Effector CD8-positive, alpha-beta T cell (primary cell): ENCODE results near the gene CCDC137.
A peak's percentile ranks its signal among the peaks of the same experiment; 100 is the strongest.

Experiments
- DNase-seq: peaks from one replicate; lab custom pipeline; 2025; lab: John Stamatoyannopoulos, UW

CCDC137 gene

GRCh38 chr17:81683208-81683583, 16.7 kb downstream of the CCDC137 start:
- DNase-seq: no peak

- DNase-seq: peak; percentile 97
These were observed 17.3 kb downstream of the CCDC137 start, which contains the start of the genes ARL16 and HGS for GRCh38 chr17:81683584-81684441. Gene ARL16, minus strand, starts transcription at chr17:81683797. Its CDS starts 44 bp downstream, at chr17:81683753. Gene HGS, plus strand, starts transcription at chr17:81684011. Its CDS starts 56 bp downstream, at chr17:81684067.

DNA sequence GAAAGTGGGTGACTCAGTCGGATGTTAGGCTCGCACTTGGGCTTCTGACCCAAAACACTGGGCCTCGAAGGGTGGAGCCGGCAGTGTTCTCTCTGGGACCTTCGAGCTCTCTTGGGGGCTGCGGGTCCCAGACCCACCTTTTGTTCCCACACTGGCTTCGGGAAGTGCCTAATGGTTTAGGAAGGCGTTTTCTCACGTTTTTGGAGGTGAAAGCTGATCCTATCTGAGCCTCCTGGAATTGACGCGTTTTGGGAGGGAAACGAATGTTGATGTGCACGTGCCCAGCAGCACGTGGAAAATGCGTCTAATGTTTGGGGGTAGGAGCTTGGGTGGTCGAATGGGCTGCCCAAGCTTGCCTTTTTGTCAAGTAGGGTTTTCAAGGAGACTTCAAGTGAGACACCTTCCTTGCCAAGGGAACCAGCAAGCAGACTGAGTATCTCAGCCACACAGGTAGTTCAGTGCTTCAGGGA, 17.9 kb downstream of the CCDC137 start:
- DNase-seq: no peak

DNA sequence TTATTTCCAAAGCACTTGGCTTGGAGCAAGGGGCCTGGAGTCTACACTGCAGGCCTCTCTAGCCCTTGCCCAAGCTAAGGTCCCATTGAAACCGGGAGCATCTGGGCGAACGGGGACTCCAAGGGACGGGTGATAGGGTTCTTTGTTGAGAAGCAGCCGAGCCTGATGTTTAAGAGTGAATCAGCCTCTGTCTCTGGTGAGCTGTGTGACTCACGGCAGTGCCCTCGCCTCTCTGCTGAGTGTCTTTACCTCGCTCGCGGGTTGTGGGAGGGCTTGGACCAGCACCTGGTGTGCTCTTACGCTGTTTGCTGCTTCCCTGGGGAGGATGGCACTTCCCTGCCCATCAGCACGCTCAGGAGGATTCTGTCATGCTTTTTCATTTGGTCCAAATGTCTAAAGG, 18.6 kb downstream of the CCDC137 start:
- DNase-seq: no peak

DNA sequence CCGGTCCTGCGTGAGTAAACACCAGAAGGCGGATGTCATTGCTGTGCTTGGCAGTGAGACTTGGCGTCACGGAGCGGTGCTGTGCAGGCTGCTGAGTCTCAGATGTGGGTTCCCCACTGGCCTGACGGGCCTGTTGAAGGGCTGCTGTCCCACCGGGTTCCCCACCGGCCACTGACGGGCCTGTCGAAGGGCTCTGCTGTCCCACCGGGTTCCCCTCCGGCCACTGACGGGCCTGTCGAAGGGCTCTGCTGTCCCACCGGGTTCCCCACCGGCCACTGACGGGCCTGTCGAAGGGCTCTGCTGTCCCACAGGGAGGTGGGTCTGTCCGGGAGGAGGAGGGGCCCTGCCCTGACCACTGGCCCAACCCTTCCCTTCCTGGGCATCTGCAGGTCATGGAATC, 20.1 kb downstream of the CCDC137 start:
- DNase-seq: no peak

GRCh38 chr17:81687770-81688541, 21.4 kb downstream of the CCDC137 start:
- no peak for DNase-seq

DNA sequence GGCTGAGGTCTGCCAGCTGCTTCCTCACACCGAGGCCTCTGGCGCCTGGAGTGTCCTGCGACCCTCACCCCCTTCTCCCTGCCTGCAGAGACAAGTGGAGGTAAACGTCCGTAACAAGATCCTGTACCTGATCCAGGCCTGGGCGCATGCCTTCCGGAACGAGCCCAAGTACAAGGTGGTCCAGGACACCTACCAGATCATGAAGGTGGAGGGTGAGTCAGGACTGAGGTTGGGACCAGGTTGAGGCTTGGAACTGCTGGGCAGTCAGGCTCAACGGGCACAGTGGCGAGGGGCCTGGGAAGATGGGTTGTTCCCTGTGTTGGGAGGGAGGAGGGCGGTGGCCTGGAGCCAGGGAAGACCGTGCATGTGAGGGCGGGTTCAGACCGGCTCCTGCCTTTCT, 22.1 kb downstream of the CCDC137 start:
- no peak for DNase-seq

DNA sequence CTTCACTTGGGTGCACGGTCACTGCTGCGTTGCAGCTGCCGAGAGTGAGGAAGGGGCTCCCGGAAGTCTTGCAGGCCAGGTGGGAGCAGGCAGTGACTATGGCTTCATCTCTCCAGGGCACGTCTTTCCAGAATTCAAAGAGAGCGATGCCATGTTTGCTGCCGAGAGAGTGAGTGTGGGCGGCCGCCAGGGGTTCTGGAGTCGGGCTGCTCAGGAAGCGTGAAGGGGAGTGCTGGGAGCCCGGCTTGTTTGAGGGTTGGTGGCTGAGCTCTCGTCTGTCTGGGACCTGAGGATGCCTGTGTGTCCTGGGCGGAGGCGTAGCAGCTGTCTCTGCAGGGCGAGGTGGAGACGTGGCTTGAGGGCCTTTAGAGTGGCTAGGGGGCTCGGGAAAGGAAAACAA, 23.5 kb downstream of the CCDC137 start:
- no peak for DNase-seq

DNA sequence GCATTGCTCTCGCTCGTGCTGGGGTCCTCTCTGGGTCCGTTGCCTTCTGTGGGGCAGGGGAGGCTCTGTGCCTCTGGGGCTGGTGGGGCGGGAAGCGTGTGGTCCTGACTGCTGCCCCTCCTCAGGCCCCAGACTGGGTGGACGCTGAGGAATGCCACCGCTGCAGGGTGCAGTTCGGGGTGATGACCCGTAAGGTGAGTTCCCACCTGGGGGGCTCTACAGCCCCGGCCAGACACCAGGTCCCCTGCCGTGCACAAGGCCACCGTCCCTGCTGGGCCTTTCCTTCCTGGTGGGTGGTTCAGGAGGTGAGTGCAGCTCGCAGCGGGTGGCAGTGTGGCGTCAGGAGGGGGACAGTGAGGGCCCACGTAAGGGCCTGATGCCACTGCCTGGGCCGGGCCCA, 24.0 kb downstream of the CCDC137 start:
- DNase-seq: no peak

DNA sequence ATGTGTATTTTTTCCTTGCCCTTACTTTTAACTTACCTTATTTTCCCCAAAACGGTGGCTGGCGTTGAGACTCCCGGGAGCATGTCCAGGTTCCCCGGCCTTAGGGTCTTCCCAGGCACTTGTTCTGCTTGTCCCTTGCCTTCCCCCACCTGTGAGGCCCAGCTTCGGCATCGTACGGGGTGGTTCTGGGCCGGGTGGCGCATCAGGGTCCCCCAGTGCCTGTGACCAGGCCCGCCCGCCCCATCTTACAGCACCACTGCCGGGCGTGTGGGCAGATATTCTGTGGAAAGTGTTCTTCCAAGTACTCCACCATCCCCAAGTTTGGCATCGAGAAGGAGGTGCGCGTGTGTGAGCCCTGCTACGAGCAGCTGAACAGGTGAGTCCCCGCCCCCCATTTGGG, 24.7 kb downstream of the CCDC137 start:
- no peak for DNase-seq

DNA sequence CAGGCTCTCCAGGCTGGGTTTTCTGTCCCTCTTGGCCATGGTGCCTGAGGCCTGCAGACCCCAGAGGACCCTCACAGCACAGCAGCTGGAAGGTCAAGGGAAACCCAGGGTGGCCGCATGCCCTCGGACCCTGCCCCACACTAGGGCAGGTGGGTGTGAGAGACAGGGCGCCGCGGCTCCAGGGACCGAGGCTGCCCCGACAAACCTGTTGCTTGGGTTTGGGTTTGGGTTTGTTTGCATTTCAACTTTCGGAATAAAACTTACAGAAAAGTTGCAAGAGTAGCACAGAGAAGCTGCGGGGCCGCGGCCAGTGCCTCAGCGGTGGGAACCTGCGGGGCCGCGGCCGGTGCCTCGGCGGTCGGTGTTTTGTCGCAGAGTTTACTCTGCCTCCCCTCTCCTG, 25.1 kb downstream of the CCDC137 start:
- DNase-seq: no peak

DNA sequence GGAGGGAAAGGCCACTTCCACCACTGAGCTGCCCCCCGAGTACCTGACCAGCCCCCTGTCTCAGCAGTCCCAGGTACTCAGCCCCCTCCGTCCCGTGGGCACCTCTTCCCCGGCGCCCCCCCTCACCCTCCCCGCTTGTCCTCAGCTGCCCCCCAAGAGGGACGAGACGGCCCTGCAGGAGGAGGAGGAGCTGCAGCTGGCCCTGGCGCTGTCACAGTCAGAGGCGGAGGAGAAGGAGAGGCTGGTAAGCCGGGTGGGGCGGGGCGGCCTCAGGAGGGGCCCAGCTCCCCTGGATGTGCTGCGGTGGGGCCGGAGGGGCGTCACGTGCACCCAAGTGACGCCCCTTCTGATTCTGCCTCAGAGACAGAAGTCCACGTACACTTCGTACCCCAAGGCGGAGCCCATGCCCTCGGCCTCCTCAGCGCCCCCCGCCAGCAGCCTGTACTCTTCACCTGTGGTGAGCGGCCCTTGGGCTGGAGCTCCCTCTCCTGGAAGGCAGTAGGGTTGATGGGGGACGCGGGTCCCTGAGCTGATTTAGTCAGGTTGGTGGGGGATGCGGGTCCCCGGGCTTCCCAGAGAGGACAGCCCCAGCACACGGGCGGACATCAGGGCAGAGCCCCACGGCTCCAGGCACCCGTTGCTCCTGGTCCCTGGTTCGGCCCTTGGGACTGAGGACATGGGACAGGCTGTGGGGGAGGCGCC, 27.1 kb downstream of the CCDC137 start:
- no peak for DNase-seq

DNA sequence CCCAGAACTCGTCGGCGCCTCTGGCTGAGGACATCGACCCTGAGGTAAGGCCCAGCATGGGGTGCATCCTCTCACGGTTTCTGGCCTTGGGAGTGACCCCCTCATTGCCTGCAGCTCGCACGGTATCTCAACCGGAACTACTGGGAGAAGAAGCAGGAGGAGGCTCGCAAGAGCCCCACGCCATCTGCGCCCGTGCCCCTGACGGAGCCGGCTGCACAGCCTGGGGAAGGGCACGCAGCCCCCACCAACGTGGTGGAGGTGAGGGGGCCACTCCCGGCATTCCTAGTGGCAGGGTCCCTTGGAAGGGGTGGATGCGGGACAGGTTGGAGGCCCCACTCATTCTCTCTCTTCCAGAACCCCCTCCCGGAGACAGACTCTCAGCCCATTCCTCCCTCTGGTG, 28.3 kb downstream of the CCDC137 start:
- no peak for DNase-seq

- DNase-seq: no peak
These were observed 28.7 kb downstream of the CCDC137 start for GRCh38 chr17:81695211-81695610.

GRCh38 chr17:81695801-81696200, 29.3 kb downstream of the CCDC137 start:
- DNase-seq: no peak

GRCh38 chr17:81696218-81696941, 29.8 kb downstream of the CCDC137 start:
- DNase-seq: no peak

DNA sequence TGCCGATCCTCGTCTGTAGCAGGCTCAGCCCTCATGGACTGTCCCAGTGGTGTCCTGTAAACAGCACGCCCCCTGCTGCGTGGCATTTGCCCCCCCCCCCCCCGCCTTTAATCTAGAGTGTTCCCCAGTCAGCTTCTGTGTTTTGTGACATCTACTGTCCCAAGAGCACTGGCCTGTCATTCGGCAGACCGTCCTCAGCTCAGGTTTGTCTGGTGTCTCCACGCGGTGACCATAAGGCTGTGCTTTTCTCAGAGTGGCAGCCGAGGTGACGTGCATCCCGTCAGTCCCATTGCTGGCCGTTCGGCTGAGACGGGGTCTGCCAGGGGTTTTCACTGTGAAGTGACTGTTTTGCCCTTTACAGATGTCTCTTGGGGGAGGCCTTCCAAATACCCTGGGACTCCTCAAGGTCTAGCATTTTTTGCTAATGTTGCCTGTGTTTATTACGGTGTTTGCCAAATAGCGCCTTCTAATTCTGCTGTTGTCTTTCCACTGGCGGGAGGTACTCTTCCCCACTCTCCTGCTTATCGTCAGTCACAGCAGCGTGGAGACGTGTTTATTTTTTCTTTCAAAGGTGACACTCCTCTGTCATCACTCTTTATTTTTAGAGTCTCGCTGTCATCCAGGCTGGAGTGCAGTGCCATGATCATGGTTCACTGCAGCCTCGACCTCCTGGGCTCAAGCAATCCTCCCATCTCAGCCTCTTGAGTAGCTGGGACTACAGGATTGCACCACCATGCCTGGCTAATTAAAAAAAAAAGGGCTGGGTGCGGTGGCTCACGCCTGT, 30.9 kb downstream of the CCDC137 start:
- DNase-seq: no peak

DNA sequence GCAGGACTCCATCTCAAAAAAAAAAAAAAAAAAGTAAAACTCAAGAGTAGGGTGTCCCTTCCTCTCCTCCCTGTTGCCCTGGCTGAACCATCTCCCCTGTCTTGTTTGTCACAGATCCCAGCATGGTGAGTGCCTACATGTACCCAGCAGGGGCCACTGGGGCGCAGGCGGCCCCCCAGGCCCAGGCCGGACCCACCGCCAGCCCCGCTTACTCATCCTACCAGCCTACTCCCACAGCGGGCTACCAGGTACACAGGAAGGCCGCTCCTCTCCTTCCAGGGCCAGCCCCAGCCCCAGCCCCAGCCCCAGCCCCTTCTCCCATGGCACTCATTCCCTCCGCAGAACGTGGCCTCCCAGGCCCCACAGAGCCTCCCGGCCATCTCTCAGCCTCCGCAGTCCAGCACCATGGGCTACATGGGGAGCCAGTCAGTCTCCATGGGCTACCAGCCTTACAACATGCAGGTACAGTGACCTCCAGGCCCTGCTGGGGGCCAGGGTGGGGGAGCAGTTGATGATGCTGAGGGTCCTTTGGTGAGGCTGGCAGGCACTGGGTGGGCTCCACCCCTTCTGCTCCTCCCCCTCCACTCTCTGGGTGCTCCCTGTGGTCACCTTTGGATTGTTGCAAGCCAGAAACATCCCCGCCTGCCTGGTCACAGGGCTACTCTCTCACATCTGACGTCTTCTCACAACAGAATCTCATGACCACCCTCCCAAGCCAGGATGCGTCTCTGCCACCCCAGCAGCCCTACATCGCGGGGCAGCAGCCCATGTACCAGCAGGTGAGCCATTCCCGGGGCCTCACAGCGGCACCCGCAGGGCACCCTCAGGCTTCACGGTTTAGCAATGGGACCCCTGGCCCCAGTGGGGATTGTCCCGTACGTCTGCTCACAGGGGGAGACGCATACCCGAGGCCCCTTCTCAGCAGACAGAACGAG, 34.1 kb downstream of the CCDC137 start:
- no peak for DNase-seq

DNA sequence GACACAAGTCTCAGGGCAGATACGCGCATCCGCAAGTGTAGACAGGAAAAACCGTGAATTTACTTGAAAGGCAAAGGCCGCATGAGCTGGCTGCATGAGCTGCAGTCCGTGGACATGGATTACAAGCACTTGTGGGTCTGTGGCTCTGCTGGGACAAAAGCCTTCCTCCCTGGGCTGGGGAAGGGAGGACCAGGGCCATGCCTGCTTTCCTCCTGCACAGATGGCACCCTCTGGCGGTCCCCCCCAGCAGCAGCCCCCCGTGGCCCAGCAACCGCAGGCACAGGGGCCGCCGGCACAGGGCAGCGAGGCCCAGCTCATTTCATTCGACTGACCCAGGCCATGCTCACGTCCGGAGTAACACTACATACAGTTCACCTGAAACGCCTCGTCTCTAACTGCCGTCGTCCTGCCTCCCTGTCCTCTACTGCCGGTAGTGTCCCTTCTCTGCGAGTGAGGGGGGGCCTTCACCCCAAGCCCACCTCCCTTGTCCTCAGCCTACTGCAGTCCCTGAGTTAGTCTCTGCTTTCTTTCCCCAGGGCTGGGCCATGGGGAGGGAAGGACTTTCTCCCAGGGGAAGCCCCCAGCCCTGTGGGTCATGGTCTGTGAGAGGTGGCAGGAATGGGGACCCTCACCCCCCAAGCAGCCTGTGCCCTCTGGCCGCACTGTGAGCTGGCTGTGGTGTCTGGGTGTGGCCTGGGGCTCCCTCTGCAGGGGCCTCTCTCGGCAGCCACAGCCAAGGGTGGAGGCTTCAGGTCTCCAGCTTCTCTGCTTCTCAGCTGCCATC, 34.9 kb downstream of the CCDC137 start:
- no peak for DNase-seq
